Parathyroid adenoma (tissue), 2 donors: ENCODE data around the gene NXNL1.

Experiments
- H2AFZ ChIP-seq: fragments of 300-600 bp; sonication (generic); one replicate; pipeline ENCODE4 v1.7.0; 2017; ENCODE audit warnings: antibody characterized with exemption, mild to moderate bottlenecking
- H3K27ac ChIP-seq: fragments of 300-600 bp; sonication (generic); one replicate; pipeline ENCODE4 v1.7.0; 2017
- H3K27me3 ChIP-seq: fragments of 300-600 bp; sonication (generic); one replicate; pipeline ENCODE4 v1.7.0; 2017; ENCODE audit warnings: low read length; ENCODE audit not compliant: control insufficient read depth, insufficient read depth
- H3K36me3 ChIP-seq: fragments of 300-600 bp; sonication (generic); one replicate; pipeline ENCODE4 v1.7.0; 2017; ENCODE audit warnings: low read length; ENCODE audit not compliant: control insufficient read depth, insufficient read depth
- H3K4me1 ChIP-seq: fragments of 300-600 bp; sonication (generic); one replicate; pipeline ENCODE4 v1.7.0; 2017; ENCODE audit warnings: control low read depth
- H3K4me2 ChIP-seq: fragments of 300-600 bp; sonication (generic); one replicate; pipeline ENCODE4 v1.7.0; 2017; ENCODE audit warnings: low read length
- H3K4me3 ChIP-seq: fragments of 300-600 bp; sonication (generic); one replicate; pipeline ENCODE4 v1.7.0; 2017; ENCODE audit warnings: low read depth, low read length
- H3K79me2 ChIP-seq: fragments of 300-600 bp; sonication (generic); one replicate; pipeline ENCODE4 v1.7.0; 2017; ENCODE audit warnings: control low read depth
- H3K9ac ChIP-seq: fragments of 300-600 bp; sonication (generic); one replicate; pipeline ENCODE4 v1.7.0; 2017; ENCODE audit warnings: mild to moderate bottlenecking
- H3K9me3 ChIP-seq: fragments of 300-600 bp; sonication (generic); one replicate; pipeline ENCODE4 v1.7.0; 2017; ENCODE audit warnings: low read length; ENCODE audit not compliant: control insufficient read depth
- CTCF ChIP-seq: fragments of 300-600 bp; sonication (generic); IDR thresholded peaks from one replicate; pipeline ENCODE4 v1.7.0; 2017; ENCODE audit warnings: antibody characterized with exemption, mild to moderate bottlenecking
- donor health status: primary hyperparathyroidism.

NXNL1 gene

GRCh38 chr19:17451820-17452219 is 8.9 kb downstream of the NXNL1 start:
- Histone ChIP-seq H3K4me2 (no peak overlapping the region), H3K36me3 (no peaks in the 10 kb centered on the region), H3K4me3 (no peak overlapping the region), H3K27me3 (no peaks in the 10 kb centered on the region), H2AFZ (no peak overlapping the region), H3K79me2 (no peaks in the 10 kb centered on the region), H3K9ac (no peak overlapping the region), H3K4me1 (no peaks in the 10 kb centered on the region), H3K27ac (no peak overlapping the region), H3K9me3 (no peaks in the 10 kb centered on the region)
- no peak for TF ChIP-seq CTCF

GRCh38 chr19:17450264-17451075 is 10.3 kb downstream of the NXNL1 start:
- Histone ChIP-seq H3K36me3 (no peaks in the 10 kb centered on the region), H3K79me2 (no peaks in the 10 kb centered on the region), H3K9ac (no peak overlapping the region), H3K27me3 (no peaks in the 10 kb centered on the region), H3K4me1 (no peaks in the 10 kb centered on the region), H3K9me3 (no peaks in the 10 kb centered on the region), H3K4me3 (no peak overlapping the region), H3K27ac (no peak overlapping the region), H3K4me2 (no peak overlapping the region), H2AFZ (no peak overlapping the region)
- TF ChIP-seq CTCF = no peak

GRCh38 chr19:17448131-17448967 is 12.4 kb downstream of the NXNL1 start, which contains the start of gene TMEM221:
TSS of gene TMEM221 (minus strand) at chr19:17448668. CDS start at chr19:17448462, 206 bp downstream.
- no peaks in the 10 kb centered on the region for H3K27me3 ChIP-seq
- peak; percentile 84 for TF ChIP-seq CTCF
- H3K27ac ChIP-seq = no peak within 1 kb of the TSS
- no peaks in the 10 kb centered on the region for H3K36me3 ChIP-seq
- no peaks in the 10 kb centered on the region for H3K79me2 ChIP-seq
- no peaks in the 10 kb centered on the region for H3K4me1 ChIP-seq
- H2AFZ ChIP-seq = peak within 1 kb of the TSS; percentile 84
- H3K4me3 ChIP-seq = peak within 1 kb of the TSS; percentile 60
- no peak within 1 kb of the TSS for H3K9ac ChIP-seq
- no peaks in the 10 kb centered on the region for H3K9me3 ChIP-seq
- H3K4me2 ChIP-seq = peak within 1 kb of the TSS; percentile 90

GRCh38 chr19:17447704-17448130 is 13.0 kb downstream of the NXNL1 start:
- Histone ChIP-seq H3K36me3 (no peaks in the 10 kb centered on the region), H3K9me3 (no peaks in the 10 kb centered on the region), H3K4me1 (no peaks in the 10 kb centered on the region), H3K79me2 (no peaks in the 10 kb centered on the region), H3K4me2 (peak overlapping the region; percentile 90), H3K27ac (no peak overlapping the region), H3K9ac (no peak overlapping the region), H3K27me3 (no peaks in the 10 kb centered on the region), H2AFZ (peak overlapping the region; percentile 84), H3K4me3 (no peak overlapping the region)
- no peak for TF ChIP-seq CTCF
